ENCODE measurements around the gene PTPRD. TPM values are rescaled to one million over a fixed set of nuclear protein-coding genes. Genes with fewer than 3 reads are reported as not detected.

PTPRD gene
- polyA plus RNA-seq, 1 experiment = 0.39 TPM

- Histone ChIP-seq H3K4me3 (ENCODE audit: low read depth, low read length) (no peak overlapping the region), H3K27me3 (ENCODE audit: control insufficient read depth, insufficient read depth, low read length) (no peaks in the 10 kb centered on the region), H3K36me3 (ENCODE audit: control insufficient read depth, insufficient read depth, low read length) (no peaks in the 10 kb centered on the region)
- DNase-seq (ENCODE audit: low read depth) = no peak
- CTCF ChIA-PET = interaction anchor here (0.6 kb wide), 1 partner anchor 216 kb away, joined by 3 read pairs; no protein-coding TSS in a partner anchor
- no peak for TF ChIP-seq CTCF (IDR thresholded peaks at IDR 0.05; ENCODE audit: insufficient read depth, low read depth, low read length)
- POLR2A ChIA-PET = no interaction called here
Observed at GRCh38 chr9:8890695-8891094, 1722.1 kb downstream of the PTPRD start.

GRCh38 chr9:8889100-8889499, 1723.7 kb downstream of the PTPRD start:
- no peaks in the 10 kb centered on the region for H3K27me3 ChIP-seq (ENCODE audit: control insufficient read depth, insufficient read depth, low read length)
- no peaks in the 10 kb centered on the region for H3K36me3 ChIP-seq (ENCODE audit: control insufficient read depth, insufficient read depth, low read length)
- no peak for TF ChIP-seq CTCF (IDR thresholded peaks at IDR 0.05; ENCODE audit: insufficient read depth, low read depth, low read length)
- POLR2A ChIA-PET = no interaction called here
- CTCF ChIA-PET = no interaction called here
- DNase-seq (ENCODE audit: low read depth) = no peak
- H3K4me3 ChIP-seq (ENCODE audit: low read depth, low read length) = no peak overlapping the region

GRCh38 chr9:8888591-8888990, 1724.2 kb downstream of the PTPRD start:
- CTCF ChIA-PET = no interaction called here
- no peaks in the 10 kb centered on the region for H3K27me3 ChIP-seq (ENCODE audit: control insufficient read depth, insufficient read depth, low read length)
- TF ChIP-seq CTCF (IDR thresholded peaks at IDR 0.05; ENCODE audit: insufficient read depth, low read depth, low read length) = no peak
- no peak for DNase-seq (ENCODE audit: low read depth)
- H3K36me3 ChIP-seq (ENCODE audit: control insufficient read depth, insufficient read depth, low read length) = no peaks in the 10 kb centered on the region
- POLR2A ChIA-PET = no interaction called here
- H3K4me3 ChIP-seq (ENCODE audit: low read depth, low read length) = no peak overlapping the region

- CTCF ChIA-PET = no interaction called here
- H3K27me3 ChIP-seq (ENCODE audit: control insufficient read depth, insufficient read depth, low read length) = no peaks in the 10 kb centered on the region
- TF ChIP-seq CTCF (IDR thresholded peaks at IDR 0.05; ENCODE audit: insufficient read depth, low read depth, low read length) = no peak
- no peak overlapping the region for H3K4me3 ChIP-seq (ENCODE audit: low read depth, low read length)
- H3K36me3 ChIP-seq (ENCODE audit: control insufficient read depth, insufficient read depth, low read length) = no peaks in the 10 kb centered on the region
- POLR2A ChIA-PET = no interaction called here
- no peak for DNase-seq (ENCODE audit: low read depth)
Observed at GRCh38 chr9:8887369-8887768, 1725.4 kb downstream of the PTPRD start.

GRCh38 chr9:8883321-8883720, 1729.5 kb downstream of the PTPRD start:
- Histone ChIP-seq H3K36me3 (ENCODE audit: control insufficient read depth, insufficient read depth, low read length) (no peaks in the 10 kb centered on the region), H3K27me3 (ENCODE audit: control insufficient read depth, insufficient read depth, low read length) (no peaks in the 10 kb centered on the region), H3K4me3 (ENCODE audit: low read depth, low read length) (no peak overlapping the region)
- ChIA-PET POLR2A (no interaction called here), CTCF (interaction anchor here (0.6 kb wide), 1 partner anchor 8 kb away, joined by 3 read pairs; no protein-coding TSS in a partner anchor)
- no peak for TF ChIP-seq CTCF (IDR thresholded peaks at IDR 0.05; ENCODE audit: insufficient read depth, low read depth, low read length)
- DNase-seq (ENCODE audit: low read depth) = no peak
